GM19099 (cell line): Measurements from ENCODE around the gene HOXB3.

Source experiments
- POLR2A ChIP-seq: IDR thresholded peaks from 3 replicates; pipeline ENCODE4 v1.6.1; 2011; ENCODE audit warnings: low read depth; ENCODE audit not compliant: insufficient read length; ENCODE audit errors: extremely low read depth

HOXB3 gene

GRCh38 chr17:48600244-48601098 is 10.4 kb upstream of the HOXB3 start:
- TF ChIP-seq POLR2A: no peak

- TF ChIP-seq POLR2A: no peak
Measured at GRCh38 chr17:48599354-48599753, 9.3 kb upstream of the HOXB3 start.

- no peak for TF ChIP-seq POLR2A
Measured at GRCh38 chr17:48598736-48599135, 8.7 kb upstream of the HOXB3 start.

GRCh38 chr17:48597778-48598631 is 8.0 kb upstream of the HOXB3 start:
- peak; percentile 37 for TF ChIP-seq POLR2A

GRCh38 chr17:48597528-48597777 is 7.4 kb upstream of the HOXB3 start:
- TF ChIP-seq POLR2A: no peak

GRCh38 chr17:48596735-48597527 is 6.9 kb upstream of the HOXB3 start:
- no peak for TF ChIP-seq POLR2A

GRCh38 chr17:48596000-48596734 is 6.1 kb upstream of the HOXB3 start:
- TF ChIP-seq POLR2A: no peak

- TF ChIP-seq POLR2A: no peak
Measured at GRCh38 chr17:48595278-48595999, 5.4 kb upstream of the HOXB3 start.

- TF ChIP-seq POLR2A: no peak
Measured at GRCh38 chr17:48594538-48595277, 4.7 kb upstream of the HOXB3 start.

GRCh38 chr17:48593840-48594537 is 3.9 kb upstream of the HOXB3 start:
- TF ChIP-seq POLR2A: no peak

- no peak for TF ChIP-seq POLR2A
Measured at GRCh38 chr17:48593126-48593829, 3.2 kb upstream of the HOXB3 start, which contains the start of gene HOXB5. Gene HOXB5 (minus strand): TSS chr17:48593779. CDS start chr17:48593682, 97 bp downstream.

GRCh38 chr17:48592577-48592976 is 2.5 kb upstream of the HOXB3 start:
- no peak for TF ChIP-seq POLR2A

- TF ChIP-seq POLR2A: no peak
Measured at GRCh38 chr17:48592057-48592514, 2.0 kb upstream of the HOXB3 start.
